HCT116 (cell line): Measurements from ENCODE around the gene GRIK3. TPM values are rescaled to one million over a fixed set of nuclear protein-coding genes. Genes with fewer than 3 reads are reported as not detected.
"Not testable (repeated sequence)": the region's sequence is repeated elsewhere in the genome, so short reads cannot be mapped to it uniquely, and the experiment has no call there.

ENCODE experiments used
- ATAC-seq: fragments of 200-7000 bp; cut with Tn5 transposase; 2 replicates; pipeline ENCODE4 v1.9.1; 2020; ENCODE audit warnings: mild to moderate bottlenecking, moderate library complexity
- BruUV-seq: library from RNA; stranded (reverse); fragments of 400-500 nt; replicated peaks from 2 replicates; lab custom pipeline; 2021; lab: Mats Ljungman, UMichigan
- CTCF ChIA-PET: fragments of 300-600 bp; sonication (Branson Sonifier 250); formaldehyde crosslinking; loops from one replicate; lab custom pipeline; 2021; ENCODE audit warnings: antibody characterized with exemption; lab: Charles Lee
- POLR2A ChIA-PET: fragments of 300-600, 350-600 bp; sonication (Branson Sonifier 250); formaldehyde crosslinking; loops from one replicate; lab custom pipeline; 2021; ENCODE audit warnings: antibody characterized with exemption; lab: Charles Lee
- RAD21 ChIA-PET, 2 experiments: fragments of 300-600 bp; sonication (Branson Sonifier 250); formaldehyde crosslinking; loops; one replicate each; lab custom pipeline; 2023; ENCODE audit warnings: low total read pairs in 2 of 2; ENCODE audit not compliant: uncharacterized antibody in 2 of 2, unreplicated experiment in 2 of 2, low non-redundant PET in 1 of 2; lab: Charles Lee
- DNase-seq: peaks from one replicate; pipeline ENCODE4 v3.0.0-alpha.2; 2010; ENCODE audit warnings: low read depth, low spot score
- H2AFZ ChIP-seq: fragments of 200-600 bp; shearing (Covaris generic), sonication (generic); 2 replicates; pipeline ENCODE4 v1.6.1; 2017; ENCODE audit warnings: low read depth, mixed run types, mixed read lengths, antibody characterized with exemption, low read length; ENCODE audit not compliant: poor library complexity, severe bottlenecking
- H3K27ac ChIP-seq: 2 replicates; pipeline ENCODE4 v1.5.1; 2012; ENCODE audit warnings: low read depth, low read length
- H3K27me3 ChIP-seq: fragments of 200-600 bp; sonication (generic); 2 replicates; pipeline ENCODE4 v1.6.1; 2016; ENCODE audit warnings: mixed run types, low read length, mixed read lengths; ENCODE audit not compliant: insufficient read depth
- H3K36me3 ChIP-seq, 2 experiments: fragments of 200-500 bp in 1 of 2; fragments of 200-600 bp in 1 of 2; sonication (Bioruptor generic) in 1 of 2; sonication (generic) in 1 of 2; 2 replicates each; pipeline versions ENCODE4 v1.5.1 to v1.6.1; 2014 to 2016; ENCODE audit warnings: low read length in 2 of 2, inconsistent platforms in 1 of 2, mixed read lengths in 1 of 2, mixed run types in 1 of 2; ENCODE audit not compliant: insufficient read depth in 2 of 2, control insufficient read depth in 1 of 2
- H3K4me1 ChIP-seq, 2 experiments: fragments of 200-600 bp in 1 of 2; sonication (generic) in 1 of 2; 2 replicates each; pipeline versions ENCODE4 v1.5.1 to v1.6.1; 2012 to 2017; ENCODE audit warnings: low read length in 2 of 2, inconsistent platforms in 1 of 2, mild to moderate bottlenecking in 1 of 2, mixed read lengths in 1 of 2, mixed run types in 1 of 2, moderate library complexity in 1 of 2; ENCODE audit not compliant: insufficient read depth in 2 of 2, control insufficient read depth in 1 of 2
- H3K4me2 ChIP-seq: fragments of 200-600 bp; sonication (generic); 2 replicates; pipeline ENCODE4 v1.6.1; 2017; ENCODE audit warnings: mixed run types, low read length, mixed read lengths
- H3K4me3 ChIP-seq, 2 experiments: fragments of 200-600 bp in 1 of 2; sonication (generic) in 1 of 2; replicated peaks in 1 of 2; 2 replicates each; pipeline ENCODE4 v1.5.1; 2011 to 2016; ENCODE audit warnings: low read length in 2 of 2, control low read depth in 1 of 2, low read depth in 1 of 2, mild to moderate bottlenecking in 1 of 2, mixed read lengths in 1 of 2, mixed run types in 1 of 2
- H3K79me2 ChIP-seq: fragments of 200-600 bp; sonication (generic); 2 replicates; pipeline ENCODE4 v1.6.1; 2017; ENCODE audit warnings: mild to moderate bottlenecking, mixed run types, low read length, moderate library complexity, mixed read lengths; ENCODE audit not compliant: insufficient read depth
- H3K9ac ChIP-seq: fragments of 200-600 bp; sonication (generic); 2 replicates; pipeline ENCODE4 v1.6.1; 2016; ENCODE audit warnings: low read length, mixed read lengths
- H3K9me2 ChIP-seq: fragments of 200-600 bp; sonication (generic), shearing (Covaris generic); 2 replicates; pipeline ENCODE4 v1.6.1; 2017; ENCODE audit warnings: mixed run types, mild to moderate bottlenecking, moderate library complexity; ENCODE audit not compliant: insufficient read depth
- H3K9me3 ChIP-seq, 2 experiments: fragments of 200-500 bp in 1 of 2; fragments of 200-600 bp in 1 of 2; sonication (Bioruptor generic) in 1 of 2; sonication (generic) in 1 of 2; 2 replicates each; pipeline ENCODE4 v1.6.1; 2014 to 2017; ENCODE audit warnings: low read length in 2 of 2, mixed read lengths in 2 of 2, inconsistent platforms in 1 of 2, low read depth in 1 of 2, mild to moderate bottlenecking in 1 of 2, mixed run types in 1 of 2, moderate library complexity in 1 of 2; ENCODE audit not compliant: control insufficient read depth in 1 of 2, insufficient read depth in 1 of 2
- H4K20me1 ChIP-seq: fragments of 200-600 bp; sonication (generic), shearing (Covaris generic); 2 replicates; pipeline ENCODE4 v1.6.1; 2017; ENCODE audit warnings: mixed run types, mild to moderate bottlenecking, moderate library complexity; ENCODE audit not compliant: insufficient read depth
- ATF3 ChIP-seq: IDR thresholded peaks from 2 replicates; pipeline ENCODE4 v1.6.1; 2012
- CBX3 ChIP-seq: IDR thresholded peaks from 2 replicates; pipeline ENCODE4 v1.6.1; 2012; ENCODE audit warnings: low read depth
- CEBPB ChIP-seq: IDR thresholded peaks from 2 replicates; pipeline ENCODE4 v1.6.1; 2012; ENCODE audit warnings: low read depth
- CTCF ChIP-seq, 3 experiments: fragments of 200-600 bp in 1 of 3; sonication (generic) in 1 of 3; IDR thresholded peaks in 2 of 3; conservative IDR thresholded peaks in 1 of 3; 2 replicates each; pipeline ENCODE4 v1.5.1; 2012 to 2017; ENCODE audit warnings: low read depth in 2 of 3, low read length in 2 of 3, antibody characterized with exemption in 1 of 3, borderline replicate concordance in 1 of 3, control low read depth in 1 of 3, mild to moderate bottlenecking in 1 of 3, mixed read lengths in 1 of 3, mixed run types in 1 of 3, moderate library complexity in 1 of 3; ENCODE audit not compliant: insufficient read depth in 1 of 3
- EGR1 ChIP-seq: IDR thresholded peaks from 2 replicates; pipeline ENCODE4 v1.6.1; 2012; ENCODE audit warnings: low read depth
- ELF1 ChIP-seq: IDR thresholded peaks from 2 replicates; pipeline ENCODE4 v1.6.1; 2012; ENCODE audit warnings: low read depth, borderline replicate concordance
- MAX ChIP-seq: IDR thresholded peaks from 2 replicates; pipeline ENCODE4 v1.6.1; 2012
- POLR2A ChIP-seq: IDR thresholded peaks from 2 replicates; pipeline ENCODE4 v1.7.0; 2011; ENCODE audit warnings: borderline replicate concordance; ENCODE audit not compliant: insufficient read depth, insufficient read length; ENCODE audit errors: extremely low read depth
- POLR2AphosphoS5 ChIP-seq: IDR thresholded peaks from 2 replicates; pipeline ENCODE4 v1.6.1; 2011; ENCODE audit warnings: mild to moderate bottlenecking, low read depth, low read length, moderate library complexity
- RAD21 ChIP-seq: IDR thresholded peaks from 2 replicates; pipeline ENCODE4 v1.6.1; 2012; ENCODE audit warnings: low read depth, mild to moderate bottlenecking
- REST ChIP-seq: IDR thresholded peaks from 2 replicates; pipeline ENCODE4 v1.6.1; 2012; ENCODE audit warnings: low read depth
- SP1 ChIP-seq: IDR thresholded peaks from 2 replicates; pipeline ENCODE4 v1.6.1; 2012; ENCODE audit warnings: low read depth
- TCF7L2 ChIP-seq: IDR thresholded peaks from 2 replicates; pipeline ENCODE4 v1.7.0; 2011; ENCODE audit warnings: borderline replicate concordance, inconsistent platforms; ENCODE audit not compliant: insufficient read depth, insufficient read length; ENCODE audit errors: extremely low read depth
- intact Hi-C: fragments of 100-400 bp; cut with micrococcal nuclease; formaldehyde crosslinking; loops from 2 replicates; pipeline ENCODE4 v1.10.0; 2022
- total RNA-seq: library from RNA; stranded (reverse); gene quantifications from one replicate; pipeline ENCODE4 v1.2.1, GENCODE V29; 2021; ENCODE audit not compliant: unreplicated experiment

The GRIK3 gene
- total RNA-seq, 1 experiment from 2014 or later, result not detected

- BruUV-seq, ATAC-seq, intact Hi-C loops: not testable (repeated sequence)
Measured at GRCh38 chr1:36916542-36916941, 117.8 kb downstream of the GRIK3 start.

GRCh38 chr1:36913484-36914060 lies 120.7 kb downstream of the GRIK3 start:
- Histone ChIP-seq H3K4me1 (no peaks in the 10 kb centered on the region), H3K36me3 (no peaks in the 10 kb centered on the region), H3K9ac (no peak overlapping the region), H3K27me3 (peaks cover 40% of the 10 kb centered on the region), H4K20me1 (no peaks in the 10 kb centered on the region), H3K79me2 (no peaks in the 10 kb centered on the region), H3K4me2 (no peak overlapping the region), H3K9me3 (no peaks in the 10 kb centered on the region), H3K4me3 (no peak overlapping the region), H2AFZ (no peak overlapping the region), H3K27ac (no peak overlapping the region), H3K9me2 (no peaks in the 10 kb centered on the region)
- CTCF ChIA-PET, result no interaction called here
- POLR2A ChIA-PET, result interaction anchor here (0.9 kb wide), 1 partner anchor 9 kb away, joined by 3 read pairs; no protein-coding TSS in a partner anchor
- DNase-seq, result no peak
- RAD21 ChIA-PET, result no interaction called here
- no TSS peak for BruUV-seq
- intact Hi-C loops, result no loop called here
- 0 out of 2 replicates have a peak, but pooled peaks have one; percentile 50 for ATAC-seq
- TF ChIP-seq POLR2AphosphoS5 (no peak), ELF1 (no peak), RAD21 (no peak), CTCF (IDR thresholded peaks at IDR 0.05 in 2 of 3, conservative IDR thresholded peaks at IDR 0.05 in 1 of 3; ENCODE audit: borderline replicate concordance in 1 of 3, insufficient read depth in 1 of 3, low read depth in 2 of 3, low read length in 2 of 3) (no peak), REST (no peak), MAX (no peak), POLR2A (no peak), EGR1 (no peak), SP1 (no peak), TCF7L2 (no peak), CBX3 (no peak), ATF3 (no peak), CEBPB (no peak)

More at GRCh38 chr1:36916542-36916941, 117.8 kb downstream of the GRIK3 start:
- H3K36me3 ChIP-seq, H2AFZ ChIP-seq, H3K9me3 ChIP-seq, H3K9ac ChIP-seq, H3K4me2 ChIP-seq, H3K27ac ChIP-seq, POLR2A ChIA-PET, DNase-seq, H3K4me1 ChIP-seq, H3K4me3 ChIP-seq, H3K9me2 ChIP-seq, H3K79me2 ChIP-seq, CTCF ChIA-PET, RAD21 ChIA-PET, H4K20me1 ChIP-seq: not testable (repeated sequence)
- TF ChIP-seq RAD21, result 0 out of 2 replicates have a peak, but pooled peaks have one; percentile 13
- peaks cover 38% of the 10 kb centered on the region for H3K27me3 ChIP-seq
